ENCODE measurements around the gene M1AP. TPM values are rescaled to one million over a fixed set of nuclear protein-coding genes. Genes with fewer than 3 reads are reported as not detected.

The M1AP gene
- total and polyA plus RNA-seq, 2 of the 8 experiments (the other 6 are each of a cell fraction or from before 2014, with no cell fraction given): 4.8 TPM

- Histone ChIP-seq H3K4me2 (ENCODE audit: insufficient read depth in 1 of 2, low read depth in 2 of 2, low read length in 2 of 2) (peak within 1 kb of the TSS; percentile 84 to 94), H3K79me2 (ENCODE audit: control insufficient read depth in 1 of 2, insufficient read depth in 2 of 2, low read length in 2 of 2) (peaks cover 0 to 18% of the 10 kb centered on the region in 2 experiments; a peak in 2 of 4 replicates), H3K4me3 (ENCODE audit: extremely low read depth in 1 of 4, insufficient read depth in 2 of 4, low read depth in 3 of 4, low read length in 4 of 4) (peak within 1 kb of the TSS; percentile 85 to 99 (median 92)), H3K27ac (ENCODE audit: low read depth, low read length) (peak within 1 kb of the TSS; percentile 90), H4K5ac (ENCODE audit: insufficient read length, low read depth, low read length) (peak within 1 kb of the TSS; percentile 81), H3K23ac (ENCODE audit: insufficient read length) (no peak within 1 kb of the TSS), H3K23me2 (ENCODE audit: low read depth, low read length) (peaks cover 9% of the 10 kb centered on the region; the same call in 1 of the 2 replicates), H2BK20ac (ENCODE audit: low read length) (no peak within 1 kb of the TSS), H4K20me1 (replicated peaks in 1 of 2; ENCODE audit: control insufficient read depth in 1 of 2, insufficient read depth in 2 of 2, low read length in 2 of 2) (peaks cover 3 to 6% of the 10 kb centered on the region in 2 experiments), H3K56ac (replicated peaks; ENCODE audit: insufficient read length, low read depth, low read length) (peak within 1 kb of the TSS; percentile 75), H3K4ac (replicated peaks; ENCODE audit: insufficient read length, low read depth, low read length) (peak within 1 kb of the TSS; percentile 87), H2BK12ac (ENCODE audit: low read depth, low read length) (no peak within 1 kb of the TSS; the same call in 1 of the 2 replicates), H4K8ac (ENCODE audit: extremely low read depth, insufficient read depth, low read length) (peak within 1 kb of the TSS; percentile 97), H3K4me1 (replicated peaks in 1 of 4; ENCODE audit: control insufficient read depth in 3 of 4, insufficient read depth in 4 of 4, low read length in 3 of 4) (peaks cover 4 to 13% (median 6%) of the 10 kb centered on the region in 4 experiments; a peak in 6 of 7 replicates), H3K79me1 (ENCODE audit: low read depth, low read length) (peaks cover 10% of the 10 kb centered on the region), H3K14ac (ENCODE audit: insufficient read length) (no peak within 1 kb of the TSS), H3K36me3 (ENCODE audit: control insufficient read depth in 2 of 4, insufficient read depth in 4 of 4, low read length in 3 of 4) (peaks cover 6 to 31% (median 25%) of the 10 kb centered on the region in 4 experiments; a peak in 7 of 8 replicates), H2BK120ac (replicated peaks; ENCODE audit: low read depth, low read length) (no peak within 1 kb of the TSS), H2AFZ (ENCODE audit: low read length) (peak within 1 kb of the TSS; percentile 93; the same call in 1 of the 2 replicates), H3K9me3 (ENCODE audit: insufficient read depth in 2 of 2, low read depth in 1 of 2, low read length in 1 of 2) (no peaks in the 10 kb centered on the region), H3K27me3 (replicated peaks in 1 of 4; ENCODE audit: control insufficient read depth in 3 of 4, extremely low read depth in 1 of 4, insufficient read depth in 3 of 4, low read length in 3 of 4) (no peaks in the 10 kb centered on the region; a peak in 1 of 7 replicates), H2AK5ac (ENCODE audit: low read depth, low read length) (peak within 1 kb of the TSS; percentile 61; the same call in 1 of the 2 replicates), H2BK5ac (ENCODE audit: low read depth, low read length) (peak within 1 kb of the TSS; percentile 94), H4K91ac (replicated peaks; ENCODE audit: insufficient read length, low read length) (peak within 1 kb of the TSS; percentile 48), H3K9ac (replicated peaks in 1 of 4; ENCODE audit: extremely low read depth in 1 of 4, low read depth in 3 of 4, low read length in 3 of 4) (peak within 1 kb of the TSS; percentile 89 to 95 (median 94)), H3K18ac (ENCODE audit: extremely low read depth, low read length) (peak within 1 kb of the TSS; percentile 85; the same call in 1 of the 2 replicates), H2BK15ac (ENCODE audit: low read length) (peak within 1 kb of the TSS; percentile 63; the same call in 1 of the 2 replicates)
- 1% methylated on average over 69 of the region's 87 CpGs; no CpG with 5 or more reads in 1 of the 2 experiments for WGBS, 2 experiments (ENCODE audit: extremely low coverage in 1 of 2, insufficient coverage in 1 of 2, insufficient read length in 1 of 2, insufficient replicate concordance in 2 of 2, low coverage in 1 of 2, low lambda C conversion rate in 2 of 2, missing lambda C conversion rate in 1 of 2)
- no peak for FAIRE-seq
- CTCF ChIA-PET (ENCODE audit: partially characterized antibody): interaction anchor here (0.9 to 7.0 kb wide), 9 partner anchors 9 to 62 kb away, joined by 3 to 53 read pairs (median 4); partner anchors contain the start of genes CCDC142, MRPL53 and TTC31
- DNase-seq (ENCODE audit: low read depth in 1 of 2, low spot score in 2 of 2): peak; percentile 94 to 95
- POLR2A ChIA-PET (ENCODE audit: partially characterized antibody): interaction anchor here (0.8 to 5.9 kb wide), 21 partner anchors 9 to 102 kb away, joined by 3 to 73 read pairs (median 9); partner anchors contain the start of genes CCDC142, LBX2, LOXL3 and MRPL53
- TF ChIP-seq MAFK (IDR thresholded peaks at IDR 0.05; ENCODE audit: low read depth, low read length): no peak
- no peak for TF ChIP-seq CHD1 (IDR thresholded peaks at IDR 0.05; ENCODE audit: low read depth, low read length)
- TF ChIP-seq CBX5 (IDR thresholded peaks at IDR 0.05; ENCODE audit: low read depth, low read length): no peak
- TF ChIP-seq ASH2L (IDR thresholded peaks at IDR 0.05; ENCODE audit: low read length): peak; percentile 60
- peak; percentile 70; the same call in 1 of the 2 replicates for TF ChIP-seq TBP (IDR thresholded peaks at IDR 0.05; ENCODE audit: low read depth, low read length)
- TF ChIP-seq RBBP5 (IDR thresholded peaks at IDR 0.05; ENCODE audit: borderline replicate concordance, low read depth, low read length): peak; percentile 88; the same call in 1 of the 2 replicates
- no peak for TF ChIP-seq CEBPB (IDR thresholded peaks at IDR 0.05; ENCODE audit: low read depth, low read length)
- peak in 1 of 2 experiments; percentile 5; a peak in 1 of 3 replicates for TF ChIP-seq EP300 (IDR thresholded peaks at IDR 0.05; ENCODE audit: borderline replicate concordance in 1 of 2, low read depth in 2 of 2, low read length in 2 of 2)
- TF ChIP-seq SAP30 (IDR thresholded peaks at IDR 0.05; ENCODE audit: insufficient read depth, insufficient replicate concordance, low read length): peak; percentile 88
- no peak for TF ChIP-seq TCF12 (IDR thresholded peaks at IDR 0.05; ENCODE audit: low read depth, low read length)
These were observed 118.5 kb downstream of the M1AP start, which contains the start of the genes AUP1 and HTRA2 for GRCh38 chr2:74529357-74530238. Gene AUP1, minus strand, starts transcription at chr2:74529706. Its CDS starts 77 bp downstream, at chr2:74529629. Gene HTRA2, plus strand, starts transcription at chr2:74529933. Its CDS starts 74 bp downstream, at chr2:74530007.
